Activated CD4-positive, alpha-beta T cell treated with anti-CD3 and anti-CD28 coated beads for 36 hours (primary cell): ENCODE data around the gene TMEM42. TPM values are rescaled to one million over a fixed set of nuclear protein-coding genes. Genes with fewer than 3 reads are reported as not detected.
"Not testable (repeated sequence)": the region's sequence is repeated elsewhere in the genome, so short reads cannot be mapped to it uniquely, and the experiment has no call there.

Experiments used
- ATAC-seq: fragments of 200-7000 bp; cut with Tn5 transposase; one replicate; pipeline ENCODE4 v1.10.0; 2021; ENCODE audit warnings: mild to moderate bottlenecking, moderate library complexity
- CTCF ChIA-PET: fragments of 350-600 bp; sonication (Branson Sonifier 250); formaldehyde crosslinking; loops from one replicate; lab custom pipeline; 2021; ENCODE audit warnings: antibody characterized with exemption; lab: Charles Lee
- POLR2A ChIA-PET: fragments of 350-600 bp; sonication (Branson Sonifier 250); formaldehyde crosslinking; loops from one replicate; lab custom pipeline; 2021; ENCODE audit warnings: antibody characterized with exemption, inconsistent platforms; lab: Charles Lee
- DNase-seq: peaks from one replicate; pipeline ENCODE4 v3.0.0-alpha.2; 2020
- H3K27ac Mint-ChIP-seq: one replicate; pipeline ENCODE4 v1.8.0; 2021; ENCODE audit warnings: mixed read lengths
- H3K27me3 Mint-ChIP-seq: one replicate; pipeline ENCODE4 v1.8.0; 2021; ENCODE audit warnings: mixed read lengths
- H3K36me3 Mint-ChIP-seq: one replicate; pipeline ENCODE4 v1.8.0; 2021; ENCODE audit warnings: low read depth, mixed read lengths
- H3K4me1 Mint-ChIP-seq: one replicate; pipeline ENCODE4 v1.8.0; 2021; ENCODE audit warnings: mixed read lengths
- H3K4me3 Mint-ChIP-seq: one replicate; pipeline ENCODE4 v1.8.0; 2021; ENCODE audit warnings: mild to moderate bottlenecking, moderate library complexity, mixed read lengths
- H3K9me3 Mint-ChIP-seq: one replicate; pipeline ENCODE4 v1.8.0; 2021; ENCODE audit warnings: low read depth, mixed read lengths
- intact Hi-C, 2 experiments: fragments of 100-400 bp; cut with DNase I in 1 of 2; cut with micrococcal nuclease in 1 of 2; formaldehyde crosslinking; loops; one replicate each; pipeline versions ENCODE4 v1.14.2 to v1.15.1; 2022 to 2024; cut with DNase I, micrococcal nuclease
- total RNA-seq, 2 experiments: library from RNA; stranded (reverse); gene quantifications; one replicate each; pipeline ENCODE4 v1.2.3, GENCODE V29; 2021

Gene TMEM42
- total RNA-seq, 2 experiments from 2014 or later, result 7.6 to 10.9 TPM

DNA sequence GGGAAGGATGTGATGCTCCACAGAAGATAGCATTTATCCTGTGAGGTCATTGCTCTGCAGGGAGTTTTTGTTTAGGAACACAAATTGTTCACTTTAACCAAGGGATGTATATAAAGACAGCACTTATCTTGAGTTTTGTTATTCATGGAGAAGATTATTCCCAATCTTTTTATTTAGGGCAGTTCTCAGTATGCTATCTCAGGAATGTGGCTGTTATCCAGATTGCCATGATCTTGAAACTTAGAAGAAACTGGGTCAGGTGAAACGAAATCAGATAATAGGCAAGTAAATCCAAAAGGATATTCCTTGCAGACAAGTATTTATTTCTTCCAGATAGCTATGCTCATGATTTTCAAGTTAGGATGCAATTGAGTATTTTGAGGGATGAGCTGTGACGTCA, 19.3 kb upstream of the TMEM42 start:
- H3K4me3 Mint-ChIP-seq, result no peak overlapping the region
- intact Hi-C loops, result no loop called here
- H3K27me3 Mint-ChIP-seq, result no peaks in the 10 kb centered on the region
- peaks cover 69% of the 10 kb centered on the region for H3K36me3 Mint-ChIP-seq
- no peak for ATAC-seq
- H3K4me1 Mint-ChIP-seq, result no peaks in the 10 kb centered on the region
- no peak for DNase-seq
- CTCF ChIA-PET, result no interaction called here
- H3K27ac Mint-ChIP-seq, result no peak overlapping the region
- H3K9me3 Mint-ChIP-seq, result peaks cover 3% of the 10 kb centered on the region
- POLR2A ChIA-PET, result no interaction called here

DNA sequence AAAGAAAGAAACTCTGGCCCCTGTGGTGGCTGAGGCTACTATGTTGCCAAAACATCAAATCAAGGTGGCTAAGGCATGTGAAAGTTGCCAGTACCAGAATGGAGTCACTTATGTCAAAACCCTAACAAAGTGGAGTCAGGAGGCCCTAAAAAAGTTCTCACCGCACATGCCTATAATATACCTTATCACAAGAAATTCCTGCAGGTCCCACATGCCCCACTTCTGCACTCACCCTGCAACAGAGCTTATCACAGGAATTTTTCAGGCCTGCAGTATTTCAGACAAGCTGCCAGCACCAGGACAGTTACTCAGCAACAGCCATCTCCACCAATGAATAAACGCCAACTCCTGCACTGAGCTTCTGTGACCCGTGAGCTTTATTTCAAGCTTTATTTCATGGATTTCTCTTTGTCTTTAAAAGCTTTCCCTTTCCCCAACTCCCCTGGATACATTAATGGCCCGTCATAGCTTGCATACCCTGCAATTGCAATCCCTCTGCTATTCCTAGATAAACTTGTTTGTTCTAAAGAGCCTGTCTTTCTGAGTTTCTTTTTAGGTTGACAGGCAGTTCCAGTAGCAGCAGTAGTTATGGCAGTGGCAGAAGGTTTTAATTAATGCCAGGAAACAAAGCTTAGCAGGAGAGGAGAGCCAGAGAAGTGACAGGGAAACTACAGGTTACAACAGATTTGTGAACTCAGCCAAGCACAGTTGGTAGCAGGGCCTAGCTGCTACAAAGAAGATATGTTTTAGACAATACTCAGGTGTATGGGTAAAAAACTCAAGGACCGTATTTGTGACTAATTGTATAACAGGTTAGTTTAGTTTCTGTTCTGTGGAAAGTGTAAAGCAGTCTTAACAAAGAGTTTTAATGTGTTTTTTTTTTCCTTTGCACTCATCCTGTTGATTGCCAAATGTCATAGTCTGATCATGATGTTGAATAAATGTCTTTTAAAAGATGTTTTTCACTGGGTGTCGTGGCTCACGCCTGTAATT, 15.9 kb upstream of the TMEM42 start:
- no peaks in the 10 kb centered on the region for H3K27me3 Mint-ChIP-seq

DNA sequence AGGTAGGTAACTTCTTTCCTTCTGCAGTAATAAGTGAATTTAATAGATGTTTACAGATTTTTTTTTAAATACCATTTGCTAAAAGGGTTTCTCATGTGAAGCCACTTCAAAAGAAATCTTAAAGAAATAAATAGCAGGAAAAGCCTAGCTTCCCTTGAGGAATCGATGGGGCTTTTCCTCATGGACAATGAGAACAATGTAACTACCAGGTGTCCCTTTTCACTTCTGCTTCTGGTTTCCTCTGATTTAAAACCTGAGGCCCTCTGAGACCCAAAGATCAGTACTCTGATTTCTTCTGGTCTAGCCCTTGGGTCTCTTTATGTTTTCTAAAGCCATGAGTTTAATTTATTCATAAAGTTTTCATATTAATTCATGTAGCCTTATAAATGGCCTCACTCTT, 13.1 kb upstream of the TMEM42 start:
- intact Hi-C loops, result no loop called here
- CTCF ChIA-PET, result no interaction called here

More for the DNA sequence above, 15.9 kb upstream of the TMEM42 start:
- Mint-ChIP-seq H3K9me3 (no peaks in the 10 kb centered on the region), H3K4me3 (no peak overlapping the region), H3K4me1 (no peaks in the 10 kb centered on the region), H3K27ac (no peak overlapping the region), H3K36me3 (peaks cover 45% of the 10 kb centered on the region)
- ChIA-PET CTCF (interaction anchor here (1.7 kb wide), 1 partner anchor 69 kb away, joined by 5 read pairs; no protein-coding TSS in a partner anchor), POLR2A (no interaction called here)
- intact Hi-C loops, result no loop called here
- ATAC-seq (no peak), DNase-seq (no peak)

DNA sequence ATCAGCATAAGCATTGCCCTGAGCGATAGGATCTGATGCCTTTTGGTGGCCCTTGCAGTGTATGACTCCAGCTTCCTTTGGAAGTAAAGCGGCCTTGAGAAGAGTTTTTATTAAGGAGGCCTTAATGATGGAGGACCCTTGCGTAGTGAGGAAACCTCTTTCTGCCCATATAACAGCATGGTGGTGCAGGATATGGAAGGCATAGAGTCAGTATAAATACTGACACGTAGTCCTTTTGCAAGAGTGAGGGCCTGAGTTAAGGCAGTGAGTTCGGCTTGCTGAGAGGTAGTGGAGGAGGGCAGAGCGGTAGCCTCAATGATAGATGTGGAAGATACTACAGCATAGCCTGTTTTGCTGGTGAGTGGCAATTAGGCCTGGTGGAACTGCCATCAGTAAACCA, 5.0 kb upstream of the TMEM42 start:
- H3K4me1 Mint-ChIP-seq, POLR2A ChIA-PET, ATAC-seq, H3K27ac Mint-ChIP-seq, DNase-seq, H3K9me3 Mint-ChIP-seq, H3K4me3 Mint-ChIP-seq, intact Hi-C loops, CTCF ChIA-PET, H3K27me3 Mint-ChIP-seq: not testable (repeated sequence)
- peaks cover 16% of the 10 kb centered on the region for H3K36me3 Mint-ChIP-seq

More for the DNA sequence above, 13.1 kb upstream of the TMEM42 start:
- POLR2A ChIA-PET, result no interaction called here
- Mint-ChIP-seq H3K27ac (no peak overlapping the region), H3K36me3 (peaks cover 39% of the 10 kb centered on the region), H3K27me3 (no peaks in the 10 kb centered on the region), H3K4me1 (no peaks in the 10 kb centered on the region), H3K4me3 (no peak overlapping the region), H3K9me3 (no peaks in the 10 kb centered on the region)
- no peak for ATAC-seq
- DNase-seq, result no peak

DNA sequence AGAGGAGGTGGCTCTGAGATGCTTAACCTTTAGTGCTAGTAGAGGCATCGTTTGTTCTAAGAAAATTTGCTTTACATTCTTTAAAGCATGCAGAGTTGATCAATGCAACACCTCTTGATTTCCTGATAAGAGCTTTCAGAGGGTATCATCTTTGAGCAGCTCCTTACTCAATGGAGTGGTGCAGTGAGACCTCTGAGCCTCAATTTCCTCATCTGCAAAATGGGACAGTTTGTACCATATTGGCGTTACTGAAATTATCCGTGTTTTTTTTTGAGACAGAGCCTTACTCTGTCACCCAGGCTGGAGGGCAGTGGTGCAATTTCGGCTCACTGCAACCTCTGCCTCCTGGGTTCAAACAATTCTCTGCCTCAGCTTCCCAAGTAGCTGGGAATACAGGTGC, 1.6 kb upstream of the TMEM42 start:
- Mint-ChIP-seq H3K27ac (no peak overlapping the region), H3K9me3 (no peaks in the 10 kb centered on the region), H3K4me3 (no peak overlapping the region), H3K36me3 (peaks cover 2% of the 10 kb centered on the region), H3K27me3 (no peaks in the 10 kb centered on the region), H3K4me1 (peaks cover 22% of the 10 kb centered on the region)
- ChIA-PET POLR2A (interaction anchor here (0.7 kb wide), 1 partner anchor 28 kb away, joined by 15 read pairs; no protein-coding TSS in a partner anchor), CTCF (no interaction called here)
- ATAC-seq, result no peak
- intact Hi-C loops, result loop anchor here (2.0 to 10.0 kb wide), 4 partner anchors 98 to 1235 kb away; partner anchors contain the start of genes ANO10 (in 1 of the 2), EXOSC7 (in 1 of the 2), KIAA1143 (in 1 of the 2) and KIF15 (in 1 of the 2)
- DNase-seq, result no peak

DNA sequence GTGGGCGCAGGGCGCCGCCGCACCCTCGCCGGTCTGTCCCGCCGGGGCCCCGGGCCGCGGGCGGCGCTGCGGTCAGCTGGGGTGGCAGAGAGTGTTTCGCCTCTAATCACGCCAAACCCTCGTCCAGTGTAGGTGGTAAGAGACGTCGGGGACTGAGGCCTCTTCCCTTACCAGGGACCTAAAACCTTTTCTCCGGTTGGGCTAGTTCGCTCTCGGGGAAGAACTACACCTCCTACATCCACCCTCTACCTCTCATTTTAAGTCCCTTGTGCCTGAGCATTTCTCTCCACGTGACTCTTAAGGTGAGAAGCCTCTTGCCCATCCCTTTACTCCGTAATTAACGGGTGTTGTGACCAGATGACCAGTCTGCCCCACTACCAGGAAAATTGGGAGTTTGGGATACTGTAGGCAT, 520 bp downstream of the TMEM42 start:
- CTCF ChIA-PET, result no interaction called here
- peaks cover 17% of the 10 kb centered on the region for H3K36me3 Mint-ChIP-seq
- no peak for DNase-seq
- peak overlapping the region; percentile 78 for H3K4me3 Mint-ChIP-seq
- peaks cover 38% of the 10 kb centered on the region for H3K4me1 Mint-ChIP-seq
- H3K27ac Mint-ChIP-seq, result peak overlapping the region; percentile 63
- H3K9me3 Mint-ChIP-seq, result no peaks in the 10 kb centered on the region
- no peaks in the 10 kb centered on the region for H3K27me3 Mint-ChIP-seq
- POLR2A ChIA-PET, result interaction anchor here (0.8 kb wide), 1 partner anchor 30 kb away, joined by 3 read pairs; no protein-coding TSS in a partner anchor
- intact Hi-C loops, result loop anchor here (5.0 to 10.0 kb wide), 3 partner anchors 100 to 1237 kb away; partner anchors contain the start of genes ANO10 (in 1 of the 2), KIAA1143 (in 1 of the 2) and KIF15 (in 1 of the 2)
- peak; percentile 8 for ATAC-seq

DNA sequence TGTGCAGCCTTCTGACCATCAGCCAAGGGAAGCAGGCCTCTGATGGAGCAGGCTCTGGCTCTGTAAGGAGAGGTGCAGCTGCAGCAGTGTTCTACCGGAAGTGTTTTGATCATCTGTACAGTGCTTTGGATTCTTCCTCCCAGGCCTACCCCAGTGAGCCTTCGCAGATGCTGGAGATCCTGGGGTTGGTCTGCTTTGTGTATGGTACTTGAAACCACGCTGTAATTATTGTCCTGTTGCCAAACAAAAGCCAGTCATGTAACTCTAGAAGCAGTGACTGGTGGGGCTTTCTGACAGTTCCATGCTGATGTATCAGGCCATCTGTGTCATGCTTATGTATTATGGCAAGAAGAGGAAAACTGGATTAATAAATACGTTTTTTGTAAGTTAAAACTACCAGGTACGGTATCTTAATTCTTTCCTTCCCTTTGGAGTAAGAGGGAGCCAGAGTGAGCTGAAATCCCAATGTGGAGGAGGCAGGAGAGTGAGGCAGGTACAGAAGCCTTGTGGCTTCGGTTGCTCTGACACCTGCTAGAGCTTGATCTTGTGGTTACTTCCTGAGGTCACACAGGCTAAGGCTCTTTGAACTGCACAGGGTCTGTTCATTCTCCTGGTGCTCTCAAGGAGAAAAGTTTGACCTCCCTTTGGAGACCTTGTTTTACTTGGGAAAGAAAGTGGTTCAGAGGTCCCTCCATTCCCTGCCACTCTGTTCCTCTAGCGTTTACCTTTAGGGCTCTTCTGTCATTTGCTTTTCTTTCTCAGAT, 3.7 kb downstream of the TMEM42 start:
- peaks cover 21% of the 10 kb centered on the region for H3K36me3 Mint-ChIP-seq
- ATAC-seq (no peak), DNase-seq (no peak)
- no peak overlapping the region for H3K27ac Mint-ChIP-seq
- intact Hi-C loops, result loop anchor here in 1 of 2 experiments (10.0 kb wide), 1 partner anchor 1241 kb away; the partner anchor contains the start of gene ANO10
- no peaks in the 10 kb centered on the region for H3K9me3 Mint-ChIP-seq
- ChIA-PET CTCF (interaction anchor here (0.6 kb wide), 1 partner anchor 524 kb away, joined by 3 read pairs; no protein-coding TSS in a partner anchor), POLR2A (no interaction called here)
- peaks cover 38% of the 10 kb centered on the region for H3K4me1 Mint-ChIP-seq
- no peak overlapping the region for H3K4me3 Mint-ChIP-seq
- no peaks in the 10 kb centered on the region for H3K27me3 Mint-ChIP-seq

DNA sequence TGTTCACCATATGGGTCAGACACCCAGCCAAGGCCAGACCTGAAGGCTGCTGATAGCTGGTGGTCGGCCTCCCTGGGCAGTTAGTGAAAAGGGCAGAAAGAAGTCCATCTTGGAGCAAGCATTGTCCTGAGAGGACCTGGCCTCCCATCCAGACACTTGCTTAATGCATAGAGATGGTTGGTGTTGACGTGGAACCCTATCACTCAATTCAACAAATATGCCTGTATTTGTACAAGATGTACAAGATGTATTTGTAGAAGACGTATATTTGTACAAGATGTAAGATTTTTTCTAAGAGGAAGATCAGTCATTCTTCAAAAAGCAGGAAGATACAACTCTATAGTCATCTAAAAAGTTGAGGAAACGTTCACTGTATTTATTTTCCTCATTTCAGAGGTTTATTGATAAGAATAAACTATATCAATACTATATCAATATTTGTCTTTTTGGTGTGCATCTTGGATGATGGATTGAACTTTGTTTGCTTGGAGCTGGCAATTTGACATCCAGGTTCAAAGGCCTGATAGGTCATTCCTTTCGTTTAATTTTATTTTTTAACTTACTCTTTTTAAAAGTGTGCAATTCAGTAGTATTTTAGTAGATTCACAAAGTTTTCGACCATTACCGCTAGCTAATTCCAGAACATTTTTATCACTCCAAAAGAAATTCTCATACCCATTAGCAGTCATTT, 5.9 kb downstream of the TMEM42 start:
- DNase-seq (no peak), ATAC-seq (no peak)
- ChIA-PET CTCF (interaction anchor here (1.1 kb wide), 1 partner anchor 10 kb away, joined by 3 read pairs; no protein-coding TSS in a partner anchor), POLR2A (no interaction called here)
- no peaks in the 10 kb centered on the region for H3K27me3 Mint-ChIP-seq
- no peak overlapping the region for H3K27ac Mint-ChIP-seq
- H3K9me3 Mint-ChIP-seq, result no peaks in the 10 kb centered on the region
- intact Hi-C loops, result loop anchor here in 1 of 2 experiments (10.0 kb wide), 1 partner anchor 1243 kb away; the partner anchor contains the start of gene ANO10
- no peak overlapping the region for H3K4me3 Mint-ChIP-seq
- H3K36me3 Mint-ChIP-seq, result peaks cover 19% of the 10 kb centered on the region
- peaks cover 37% of the 10 kb centered on the region for H3K4me1 Mint-ChIP-seq

DNA sequence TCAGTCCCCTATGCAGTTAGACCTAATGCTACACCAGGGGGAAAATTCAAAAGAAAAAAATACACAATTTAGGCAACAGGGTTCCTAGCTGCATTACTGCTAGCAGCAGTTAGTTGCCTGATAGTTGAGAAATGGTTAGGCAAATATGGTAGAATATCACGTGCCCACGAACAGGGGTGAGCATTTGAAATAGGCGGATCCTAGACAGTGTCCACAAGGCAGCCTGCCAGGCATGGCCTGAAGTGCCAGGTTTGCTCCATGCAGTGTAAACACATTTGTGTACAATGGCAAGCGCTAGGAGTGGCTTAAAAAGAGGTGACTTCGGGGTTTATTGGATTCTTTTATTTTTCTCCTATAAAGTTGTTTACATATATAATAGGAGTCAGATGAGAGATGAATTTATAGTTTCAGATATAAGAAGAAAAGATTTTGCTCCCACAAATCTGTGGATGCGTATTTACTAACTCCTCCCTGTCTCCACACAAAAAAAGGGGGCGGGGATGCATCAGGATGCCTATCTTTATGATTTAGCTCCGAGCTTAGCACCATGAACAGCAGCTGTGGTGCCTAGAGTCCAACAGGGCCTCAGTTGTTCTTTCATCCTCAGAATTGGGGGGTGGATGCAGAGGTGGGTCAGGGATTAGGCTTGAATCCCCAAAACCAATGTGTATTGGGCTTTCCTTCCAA, 8.8 kb downstream of the TMEM42 start:
- DNase-seq, result no peak
- intact Hi-C loops, result no loop called here
- H3K27me3 Mint-ChIP-seq, result no peaks in the 10 kb centered on the region
- H3K4me1 Mint-ChIP-seq, result peaks cover 11% of the 10 kb centered on the region
- no peaks in the 10 kb centered on the region for H3K9me3 Mint-ChIP-seq
- CTCF ChIA-PET, result no interaction called here
- peaks cover 15% of the 10 kb centered on the region for H3K36me3 Mint-ChIP-seq
- no peak for ATAC-seq
- POLR2A ChIA-PET, result no interaction called here
- H3K27ac Mint-ChIP-seq, result no peak overlapping the region
- H3K4me3 Mint-ChIP-seq, result no peak overlapping the region

DNA sequence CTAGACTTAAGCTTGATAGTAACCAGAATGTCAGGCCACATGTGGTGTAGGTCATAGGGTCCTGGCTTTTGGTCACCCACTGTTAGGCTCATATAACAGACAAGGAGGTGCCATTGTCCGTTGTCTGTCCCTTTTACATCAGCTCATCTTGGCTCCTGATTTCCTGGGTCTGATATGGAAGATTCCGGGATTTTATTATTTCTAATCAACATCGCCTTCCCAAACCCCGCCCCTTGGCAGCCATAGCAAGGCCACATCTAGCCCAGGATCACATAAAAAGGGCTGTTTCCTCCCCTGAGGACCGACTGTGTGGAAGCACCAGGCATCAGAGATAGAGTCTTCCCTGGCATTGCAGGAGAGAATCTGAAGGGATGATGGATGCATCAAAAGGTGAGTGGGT, 12.6 kb downstream of the TMEM42 start, which contains the start of gene TGM4:
Gene TGM4, plus strand, starts transcription at position 301 of the 400 bp plus-strand sequence. Its CDS starts 71 bp downstream, at position 372.
- Mint-ChIP-seq H3K9me3 (no peaks in the 10 kb centered on the region), H3K4me3 (no peak within 1 kb of the TSS), H3K27me3 (peaks cover 2% of the 10 kb centered on the region), H3K36me3 (no peaks in the 10 kb centered on the region), H3K27ac (no peak within 1 kb of the TSS), H3K4me1 (no peaks in the 10 kb centered on the region)
- no peak for ATAC-seq
- no peak for DNase-seq
- ChIA-PET CTCF (interaction anchor here (0.6 to 0.7 kb wide), 2 partner anchors 140 to 213 kb away, joined by 3 to 4 read pairs; no protein-coding TSS in a partner anchor), POLR2A (no interaction called here)
- intact Hi-C loops, result no loop called here
